GM12878 (cell line): ENCODE data around the gene ZNF280A. TPM values are rescaled to one million over a fixed set of nuclear protein-coding genes. Genes with fewer than 3 reads are reported as not detected.

Source experiments
- ATAC-seq: fragments of 200-7000 bp; cut with Tn5 transposase; 3 replicates; pipeline ENCODE4 v1.9.1; 2020; ENCODE audit warnings: mild to moderate bottlenecking, moderate library complexity
- BruUV-seq: library from RNA; stranded (reverse); fragments of 400-500 nt; replicated peaks from 2 replicates; lab custom pipeline; 2021; lab: Mats Ljungman, UMichigan
- CTCF ChIA-PET: fragments of 300-600 bp; sonication (Branson Sonifier 250); formaldehyde crosslinking; extraction: SDS; loops from one replicate; lab custom pipeline; 2021; ENCODE audit warnings: inconsistent platforms; lab: Yijun Ruan, JAX
- POLR2A ChIA-PET: fragments of 350-600 bp; formaldehyde crosslinking; extraction: SDS; loops from one replicate; lab custom pipeline; 2021; ENCODE audit warnings: inconsistent platforms; lab: Charles Lee
- RAD21 ChIA-PET: fragments of 300-600 bp; sonication (Branson Sonifier 250); formaldehyde crosslinking; loops from one replicate; lab custom pipeline; 2023; ENCODE audit warnings: antibody characterized with exemption; ENCODE audit not compliant: unreplicated experiment; lab: Charles Lee
- SMC1A ChIA-PET: fragments of 300-600 bp; sonication (Branson Sonifier 250); formaldehyde crosslinking; loops from one replicate; lab custom pipeline; 2023; ENCODE audit not compliant: unreplicated experiment, uncharacterized antibody; lab: Charles Lee
- DNase-seq: peaks from one replicate; pipeline ENCODE4 v3.0.0-alpha.2; 2011; ENCODE audit warnings: low read depth, low spot score
- FAIRE-seq: peaks from 3 replicates; lab custom pipeline; 2011; peaks lifted over from hg19 to GRCh38; lab: Jason Lieb, UNC
- H2AFZ ChIP-seq: 2 replicates; pipeline ENCODE4 v1.6.0; 2011; ENCODE audit warnings: low read depth, low read length, control low read depth; ENCODE audit not compliant: control insufficient read depth
- H3K27ac ChIP-seq: 2 replicates; pipeline ENCODE4 v1.5.1; 2011; ENCODE audit warnings: control low read depth; ENCODE audit not compliant: control insufficient read depth, insufficient read depth
- H3K27me3 ChIP-seq, 2 experiments: replicated peaks in 1 of 2; 2 replicates each; pipeline versions ENCODE4 v1.6.0 to v1.6.1; 2011; ENCODE audit warnings: low read length in 1 of 2; ENCODE audit not compliant: control insufficient read depth in 2 of 2, insufficient read depth in 2 of 2
- H3K36me3 ChIP-seq, 2 experiments: 2 replicates each; pipeline ENCODE4 v1.5.1; 2011; ENCODE audit warnings: low read length in 1 of 2; ENCODE audit not compliant: control insufficient read depth in 2 of 2, insufficient read depth in 2 of 2
- H3K4me1 ChIP-seq: 2 replicates; pipeline ENCODE4 v1.6.1; 2011; ENCODE audit warnings: mild to moderate bottlenecking, low read length, moderate library complexity, mixed read lengths; ENCODE audit not compliant: control insufficient read depth, insufficient read depth
- H3K4me2 ChIP-seq: 2 replicates; pipeline ENCODE4 v1.6.0; 2011; ENCODE audit warnings: control low read depth; ENCODE audit not compliant: control insufficient read depth, insufficient read depth
- H3K4me3 ChIP-seq: fragments of 200-600 bp; sonication (generic); 2 replicates; pipeline ENCODE4 v1.5.1; 2016
- H3K79me2 ChIP-seq: 2 replicates; pipeline ENCODE4 v1.6.0; 2011; ENCODE audit warnings: low read length; ENCODE audit not compliant: control insufficient read depth, insufficient read depth
- H3K9ac ChIP-seq: 2 replicates; pipeline ENCODE4 v1.8.0; 2011; ENCODE audit warnings: low read length, control low read depth, mixed read lengths; ENCODE audit not compliant: control insufficient read depth, insufficient read depth
- H3K9me3 ChIP-seq: replicated peaks from 3 replicates; pipeline ENCODE4 v1.5.1; 2011; ENCODE audit warnings: mild to moderate bottlenecking, low read length; ENCODE audit not compliant: control insufficient read depth, insufficient read depth
- H4K20me1 ChIP-seq: 2 replicates; pipeline ENCODE4 v1.6.0; 2011; ENCODE audit not compliant: control insufficient read depth, insufficient read depth
- BMI1 ChIP-seq: fragments of 450-650 bp; IDR thresholded peaks from 2 replicates; pipeline ENCODE4 v1.6.1; 2016; ENCODE audit warnings: mild to moderate bottlenecking, moderate library complexity, borderline replicate concordance
- CHD2 ChIP-seq: IDR thresholded peaks from 2 replicates; pipeline ENCODE4 v1.6.1; 2011; ENCODE audit warnings: low read depth, low read length, improper control_type of control experiment, borderline replicate concordance
- CREM ChIP-seq: IDR thresholded peaks from 2 replicates; pipeline ENCODE4 v1.6.1; 2014; ENCODE audit warnings: antibody characterized with exemption, low read depth
- KDM1A ChIP-seq: fragments of 200-600 bp; sonication (generic); IDR thresholded peaks from 2 replicates; pipeline ENCODE4 v1.6.1; 2016; ENCODE audit warnings: borderline replicate concordance
- PML ChIP-seq: IDR thresholded peaks from 2 replicates; pipeline ENCODE4 v1.6.1; 2012; ENCODE audit warnings: low read length, inconsistent platforms
- RELA ChIP-seq: fragments of 450-650 bp; IDR thresholded peaks from 2 replicates; pipeline ENCODE4 v1.8.0; 2014; ENCODE audit warnings: borderline replicate concordance; ENCODE audit not compliant: partially characterized antibody
- WGBS: methylation state at CpG from one replicate; pipeline ENCODE4 v1.1.6; 2016; ENCODE audit warnings: low lambda C conversion rate; ENCODE audit not compliant: insufficient replicate concordance, insufficient coverage; ENCODE audit errors: missing lambda C conversion rate; 5-methylcytosine and 5-hydroxymethylcytosine counted together
- in situ Hi-C: fragments of 300-500 bp; cut with MboI; formaldehyde crosslinking; loops from 9 replicates; pipeline ENCODE4 v1.14.3; 2018; ENCODE audit warnings: mixed read lengths
- intact Hi-C: fragments of 100-400 bp; cut with micrococcal nuclease; formaldehyde crosslinking; loops from one replicate; pipeline ENCODE4 v1.14.2; 2022; ENCODE audit not compliant: unreplicated experiment
- polyA plus RNA-seq, 11 experiments: library from polyadenylated mRNA; depleted of rRNA in 4 of 11; unstranded in 6 of 11; stranded (reverse) in 5 of 11; fragments of >200 nt; fragmentation: Nextera tagmentation in 4 of 11; fragmentation: Illumina TruSeq in 1 of 11; extraction: Ambion mirVana in 4 of 11; extraction: Trizol in 1 of 11; gene quantifications; 1 replicate in 1 of 11; 2 replicates in 10 of 11; pipeline versions ENCODE4 v1.2.1 to v1.2.3, GENCODE V29; 2011 to 2016; ENCODE audit warnings: inconsistent platforms in 2 of 11, missing spikeins in 2 of 11, low read depth in 1 of 11
- total RNA-seq, 4 experiments: library from RNA; depleted of rRNA in 3 of 4; stranded (reverse); fragments of >200 nt in 3 of 4; fragmentation: Illumina TruSeq in 1 of 4; extraction: Trizol in 1 of 4; gene quantifications; 2 replicates each; pipeline versions ENCODE4 v1.2.1 to v1.2.3, GENCODE V29; 2013 to 2021
- TF ChIP-seq, protein P1 (sequence below): IDR thresholded peaks from 2 replicates; pipeline ENCODE4 v1.6.1; 2012; ENCODE audit warnings: low read depth, low read length, improper control_type of control experiment
- TF ChIP-seq, protein P2 (sequence below): IDR thresholded peaks from 2 replicates; pipeline ENCODE4 v1.6.1; 2011; ENCODE audit warnings: borderline replicate concordance, low read depth, mild to moderate bottlenecking, moderate library complexity, mixed read lengths, low read length; ENCODE audit not compliant: insufficient read depth; ENCODE audit errors: extremely low read length

Gene ZNF280A
- total and polyA plus RNA-seq, 10 of the 15 experiments (the other 5 are each of a cell fraction or from before 2014, with no cell fraction given) = 0.03 to 0.06 TPM; not detected in 8

- Histone ChIP-seq H3K27me3 (no peaks in the 10 kb centered on the region), H3K79me2 (no peaks in the 10 kb centered on the region), H3K27ac (no peak overlapping the region), H3K4me3 (no peak overlapping the region), H3K4me2 (no peak overlapping the region), H3K36me3 (no peaks in the 10 kb centered on the region), H3K9me3 (no peaks in the 10 kb centered on the region; the same call in 2 of the 3 replicates), H3K4me1 (no peaks in the 10 kb centered on the region), H4K20me1 (no peaks in the 10 kb centered on the region), H3K9ac (no peak overlapping the region), H2AFZ (no peak overlapping the region)
- in situ Hi-C loops = no loop called here
- POLR2A ChIA-PET = no interaction called here
- intact Hi-C loops = no loop called here
- RAD21 ChIA-PET = no interaction called here
- WGBS = 35% methylated on average over 4 of the region's 4 CpGs
- TF ChIP-seq, protein P1, sequence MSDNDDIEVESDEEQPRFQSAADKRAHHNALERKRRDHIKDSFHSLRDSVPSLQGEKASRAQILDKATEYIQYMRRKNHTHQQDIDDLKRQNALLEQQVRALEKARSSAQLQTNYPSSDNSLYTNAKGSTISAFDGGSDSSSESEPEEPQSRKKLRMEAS = no peak
- TF ChIP-seq KDM1A (no peak), RELA (no peak), CHD2 (no peak), PML (no peak), BMI1 (no peak), CREM (no peak)
- TF ChIP-seq, protein P2, sequence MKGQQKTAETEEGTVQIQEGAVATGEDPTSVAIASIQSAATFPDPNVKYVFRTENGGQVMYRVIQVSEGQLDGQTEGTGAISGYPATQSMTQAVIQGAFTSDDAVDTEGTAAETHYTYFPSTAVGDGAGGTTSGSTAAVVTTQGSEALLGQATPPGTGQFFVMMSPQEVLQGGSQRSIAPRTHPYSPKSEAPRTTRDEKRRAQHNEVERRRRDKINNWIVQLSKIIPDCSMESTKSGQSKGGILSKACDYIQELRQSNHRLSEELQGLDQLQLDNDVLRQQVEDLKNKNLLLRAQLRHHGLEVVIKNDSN = no peak
- no peak for FAIRE-seq
- no peak for ATAC-seq
- CTCF ChIA-PET = no interaction called here
- no peak for DNase-seq
- SMC1A ChIA-PET = no interaction called here
- BruUV-seq = no TSS peak
Observed at GRCh38 chr22:22526125-22526912, 6.2 kb upstream of the ZNF280A start.
